ENCODE measurements around the gene CDK4.

The CDK4 gene

GRCh38 chr12:57733928-57734327 lies 18.2 kb downstream of the CDK4 start:
- H3K27ac ChIP-seq, result no peak overlapping the region

DNA sequence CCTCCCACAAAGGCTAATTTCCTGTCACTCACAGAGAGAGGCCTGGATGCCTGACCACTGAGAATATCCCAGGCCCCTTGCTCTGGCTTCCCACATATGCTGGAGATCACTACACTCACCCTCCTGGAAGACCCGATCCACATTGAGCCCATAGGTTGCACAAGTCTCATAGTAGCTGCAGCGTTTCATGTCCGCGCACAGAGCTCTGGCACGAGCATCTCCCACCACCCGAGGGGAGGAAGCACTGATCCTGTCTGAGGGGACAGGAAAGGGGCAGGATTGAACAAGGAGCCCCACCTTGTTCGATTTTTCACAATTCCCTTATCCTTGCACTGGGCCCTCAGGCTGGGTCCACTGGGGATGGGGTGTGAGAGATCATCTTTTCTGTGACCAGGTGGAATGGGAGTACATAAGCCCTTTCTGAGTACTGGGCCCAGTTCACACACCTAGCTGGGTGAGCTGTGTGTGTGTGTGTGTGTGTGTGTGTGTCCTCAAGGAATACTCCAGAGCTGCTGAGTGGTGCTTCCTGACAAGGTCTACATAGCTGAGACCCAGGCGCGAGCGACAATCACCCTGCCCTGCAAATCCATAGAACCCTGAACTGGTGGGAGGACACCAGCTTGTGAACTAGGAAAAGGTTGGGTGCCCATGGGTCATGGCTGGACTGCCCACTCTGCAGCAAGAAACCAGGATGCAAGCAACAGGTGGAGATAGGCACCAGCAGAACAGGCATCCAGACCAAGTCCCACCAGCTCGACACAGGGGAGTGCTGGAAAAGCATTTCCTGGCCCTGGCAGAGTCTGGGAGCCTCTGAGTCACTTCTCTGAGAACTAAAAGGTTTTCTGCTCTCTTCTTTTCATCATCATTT lies 19.1 kb downstream of the CDK4 start:
- no peak for DNase-seq (ENCODE audit: low spot score)
- H3K27ac ChIP-seq, result no peak overlapping the region
- no peak for TF ChIP-seq CTCF (IDR thresholded peaks at IDR 0.05)
- no peak overlapping the region for H3K4me3 ChIP-seq

More at GRCh38 chr12:57733928-57734327, 18.2 kb downstream of the CDK4 start:
- TF ChIP-seq CTCF (IDR thresholded peaks at IDR 0.05), result no peak
- DNase-seq (ENCODE audit: low spot score), result no peak
- H3K4me3 ChIP-seq, result no peak overlapping the region

GRCh38 chr12:57732270-57732669 lies 19.8 kb downstream of the CDK4 start:
- no peak for TF ChIP-seq CTCF (IDR thresholded peaks at IDR 0.05)
- Histone ChIP-seq H3K4me3 (no peak overlapping the region), H3K27ac (no peak overlapping the region)
- DNase-seq (ENCODE audit: low spot score), result no peak

DNA sequence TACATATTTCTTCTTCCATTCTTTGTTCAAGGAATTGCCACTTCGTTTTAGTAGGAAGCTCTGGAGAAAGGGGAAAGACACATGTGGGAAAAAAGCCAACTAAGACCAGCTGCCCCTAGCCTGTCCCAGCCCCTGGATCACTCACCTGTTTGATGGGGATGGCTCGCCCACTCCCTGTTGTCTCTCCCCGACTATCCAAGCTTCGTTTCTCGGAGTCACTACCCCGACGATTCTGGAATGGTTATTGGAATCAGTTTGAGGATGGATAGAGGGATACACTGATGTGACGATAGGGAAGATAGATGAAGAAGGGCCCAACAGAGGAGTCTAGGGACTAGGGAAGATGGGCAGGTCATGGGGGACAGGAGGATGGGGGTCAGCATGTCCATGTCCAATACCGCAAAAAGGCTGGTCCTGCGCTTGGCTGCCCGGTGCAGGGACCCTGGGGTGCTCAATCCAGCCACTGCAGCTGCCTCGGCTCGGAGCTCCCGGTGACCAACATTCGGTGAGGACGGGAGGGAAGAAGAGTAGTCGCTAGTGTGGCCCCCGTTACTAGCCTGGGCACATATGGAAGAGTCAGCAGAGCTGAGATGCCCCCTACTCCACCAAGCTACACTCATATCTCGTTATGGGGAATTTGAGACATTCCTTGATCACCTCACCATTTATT lies 20.6 kb downstream of the CDK4 start:
- TF ChIP-seq CTCF (IDR thresholded peaks at IDR 0.05), result no peak
- DNase-seq (ENCODE audit: low spot score), result no peak
- Histone ChIP-seq H3K27ac (no peak overlapping the region), H3K4me3 (no peak overlapping the region)

- H3K27ac ChIP-seq, result no peak overlapping the region
- DNase-seq (ENCODE audit: low spot score), result no peak
- no peak for TF ChIP-seq CTCF (IDR thresholded peaks at IDR 0.05)
- H3K4me3 ChIP-seq, result no peak overlapping the region
These were observed 21.6 kb downstream of the CDK4 start for GRCh38 chr12:57730336-57731067.

DNA sequence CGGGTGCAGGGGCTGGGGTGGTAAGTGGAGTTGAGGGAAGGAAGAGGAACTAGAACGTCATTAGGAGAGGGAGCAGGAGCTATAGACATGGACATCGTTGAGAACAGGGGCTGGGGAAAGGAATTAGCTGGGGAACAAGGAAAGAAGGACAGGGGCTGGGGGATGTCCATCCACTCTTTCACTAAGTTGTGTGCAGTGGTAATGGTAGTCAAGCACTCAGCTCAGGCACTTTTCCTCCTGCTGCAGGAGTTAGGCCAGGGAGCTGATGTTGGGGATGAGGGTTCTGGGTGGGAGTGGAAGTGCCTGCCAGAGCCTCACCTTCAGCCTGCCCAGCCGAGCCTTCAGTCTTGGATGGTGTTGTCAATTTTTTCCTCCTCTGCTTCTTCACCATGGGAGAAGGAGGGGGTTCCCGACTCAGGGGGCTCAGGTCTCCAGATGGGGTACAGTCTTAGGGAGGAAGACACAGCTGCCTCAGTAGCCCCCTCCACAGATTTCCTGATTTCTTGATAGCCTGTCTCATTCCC lies 22.7 kb downstream of the CDK4 start:
- Histone ChIP-seq H3K4me3 (no peak overlapping the region), H3K27ac (no peak overlapping the region)
- no peak for DNase-seq (ENCODE audit: low spot score)
- no peak for TF ChIP-seq CTCF (IDR thresholded peaks at IDR 0.05)

Measured in coronary artery (tissue), 2 donors.